Aorta (tissue), 5 donors: ENCODE results near the gene HGS. TPM values are rescaled to one million over a fixed set of nuclear protein-coding genes. Genes with fewer than 3 reads are reported as not detected.

Experiments
- ATAC-seq: fragments of 200-7000 bp; cut with Tn5 transposase; one replicate; pipeline ENCODE4 v1.9.1; 2022; ENCODE audit warnings: moderate library complexity; ENCODE audit not compliant: low FRiP score
- DNase-seq, 2 donors: peaks; one replicate each; pipeline ENCODE4 v3.0.0-alpha.2; 2020
- H3K27ac ChIP-seq, 2 donors: one replicate each; pipeline ENCODE4 v1.5.1; 2013; ENCODE audit warnings: low read length in 2 of 2, mild to moderate bottlenecking in 2 of 2, moderate library complexity in 2 of 2, control low read depth in 1 of 2, inconsistent platforms in 1 of 2, low read depth in 1 of 2
- H3K27me3 ChIP-seq, 2 donors: one replicate each; pipeline ENCODE4 v1.6.1; 2013; ENCODE audit warnings: control low read depth in 1 of 2, low read length in 1 of 2, mild to moderate bottlenecking in 1 of 2, moderate library complexity in 1 of 2; ENCODE audit not compliant: insufficient read depth in 2 of 2, control insufficient read depth in 1 of 2
- H3K36me3 ChIP-seq, 2 donors: one replicate each; pipeline ENCODE4 v1.6.1; 2013; ENCODE audit warnings: control low read depth in 1 of 2, low read length in 1 of 2, mild to moderate bottlenecking in 1 of 2; ENCODE audit not compliant: insufficient read depth in 2 of 2, control insufficient read depth in 1 of 2
- H3K4me1 ChIP-seq, 2 donors: one replicate each; pipeline ENCODE4 v1.6.1; 2013; ENCODE audit warnings: low read length in 2 of 2, control low read depth in 1 of 2, mild to moderate bottlenecking in 1 of 2, moderate library complexity in 1 of 2; ENCODE audit not compliant: insufficient read depth in 2 of 2, control insufficient read depth in 1 of 2
- H3K4me3 ChIP-seq, 2 donors: one replicate each; pipeline ENCODE4 v1.5.1; 2013; ENCODE audit warnings: low read length in 2 of 2, control low read depth in 1 of 2, mild to moderate bottlenecking in 1 of 2
- H3K9me3 ChIP-seq: one replicate; pipeline ENCODE4 v1.6.1; 2013; ENCODE audit warnings: mild to moderate bottlenecking, low read length; ENCODE audit not compliant: control insufficient read depth
- WGBS, 2 donors: extraction: QIAGEN DNeasy Blood & Tissue Kit; methylation state at CpG; one replicate each; pipeline ENCODE4 v1.1.7; 2013; 5-methylcytosine and 5-hydroxymethylcytosine counted together
- intact Hi-C, 2 donors: fragments of 100-400 bp; cut with DNase I; formaldehyde crosslinking; loops; one replicate each; pipeline versions ENCODE4 v1.14.2 to v1.15.0; 2022
- polyA plus RNA-seq, 2 donors: library from polyadenylated mRNA; stranded (reverse); fragments of 200-250 nt; gene quantifications; one replicate each; pipeline ENCODE4 v1.2.3, GENCODE V29; 2013
- total RNA-seq, 2 donors: library from RNA; stranded (reverse); fragmentation: NEBNext Ultra II Directional; extraction: Animal tissue kit (Norgen Biotek cat#: 25700); gene quantifications; one replicate each; pipeline ENCODE4 v1.2.1, GENCODE V29; 2021
- donor health status: healthy with polysubstance abuse.
- donor health status: Bipolar disorder and iron deficiency.
- donor health status: DM: no; HTN: no; CAD: no.
- donor health status: DM: no; HTN: no; CAD: no.
- donor health status: DM: yes; HTN: yes; CAD: no.

The HGS gene
- total and polyA plus RNA-seq, 4 donors = 49.1 to 277 (median 88.4) TPM

DNA sequence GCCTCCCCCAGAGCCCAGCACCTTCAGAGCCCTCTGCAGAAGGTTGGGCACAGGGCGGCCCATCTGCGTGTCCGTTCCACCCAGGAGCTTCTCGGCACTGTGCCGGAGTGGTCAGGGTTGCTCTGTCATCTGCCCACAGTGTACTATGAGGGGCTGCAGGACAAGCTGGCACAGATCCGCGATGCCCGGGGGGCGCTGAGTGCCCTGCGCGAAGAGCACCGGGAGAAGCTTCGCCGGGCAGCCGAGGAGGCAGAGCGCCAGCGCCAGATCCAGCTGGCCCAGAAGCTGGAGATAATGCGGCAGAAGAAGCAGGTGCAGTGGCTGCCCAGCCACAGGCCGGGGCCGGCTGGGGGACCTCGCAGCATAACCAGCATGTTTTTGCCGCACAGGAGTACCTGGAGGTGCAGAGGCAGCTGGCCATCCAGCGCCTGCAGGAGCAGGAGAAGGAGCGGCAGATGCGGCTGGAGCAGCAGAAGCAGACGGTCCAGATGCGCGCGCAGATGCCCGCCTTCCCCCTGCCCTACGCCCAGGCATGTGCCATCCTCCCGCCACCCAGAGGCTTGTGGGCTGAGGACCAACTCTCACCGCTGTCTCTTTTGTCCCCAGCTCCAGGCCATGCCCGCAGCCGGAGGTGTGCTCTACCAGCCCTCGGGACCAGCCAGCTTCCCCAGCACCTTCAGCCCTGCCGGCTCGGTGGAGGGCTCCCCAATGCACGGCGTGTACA is 12.6 kb downstream of the HGS start:
- Histone ChIP-seq H3K4me1 (no peaks in the 10 kb centered on the region), H3K27me3 (no peaks in the 10 kb centered on the region), H3K9me3 (no peaks in the 10 kb centered on the region), H3K36me3 (peaks cover 5% of the 10 kb centered on the region in 2 donors), H3K27ac (no peak overlapping the region), H3K4me3 (no peak overlapping the region)
- WGBS, 2 donors = 93 to 94% methylated on average over 40 of the region's 40 CpGs
- ATAC-seq (no peak), DNase-seq (no peak)
- intact Hi-C loops = no loop called here

DNA sequence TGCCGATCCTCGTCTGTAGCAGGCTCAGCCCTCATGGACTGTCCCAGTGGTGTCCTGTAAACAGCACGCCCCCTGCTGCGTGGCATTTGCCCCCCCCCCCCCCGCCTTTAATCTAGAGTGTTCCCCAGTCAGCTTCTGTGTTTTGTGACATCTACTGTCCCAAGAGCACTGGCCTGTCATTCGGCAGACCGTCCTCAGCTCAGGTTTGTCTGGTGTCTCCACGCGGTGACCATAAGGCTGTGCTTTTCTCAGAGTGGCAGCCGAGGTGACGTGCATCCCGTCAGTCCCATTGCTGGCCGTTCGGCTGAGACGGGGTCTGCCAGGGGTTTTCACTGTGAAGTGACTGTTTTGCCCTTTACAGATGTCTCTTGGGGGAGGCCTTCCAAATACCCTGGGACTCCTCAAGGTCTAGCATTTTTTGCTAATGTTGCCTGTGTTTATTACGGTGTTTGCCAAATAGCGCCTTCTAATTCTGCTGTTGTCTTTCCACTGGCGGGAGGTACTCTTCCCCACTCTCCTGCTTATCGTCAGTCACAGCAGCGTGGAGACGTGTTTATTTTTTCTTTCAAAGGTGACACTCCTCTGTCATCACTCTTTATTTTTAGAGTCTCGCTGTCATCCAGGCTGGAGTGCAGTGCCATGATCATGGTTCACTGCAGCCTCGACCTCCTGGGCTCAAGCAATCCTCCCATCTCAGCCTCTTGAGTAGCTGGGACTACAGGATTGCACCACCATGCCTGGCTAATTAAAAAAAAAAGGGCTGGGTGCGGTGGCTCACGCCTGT is 13.6 kb downstream of the HGS start:
- Histone ChIP-seq H3K4me3 (no peak overlapping the region), H3K36me3 (peaks cover 5% of the 10 kb centered on the region in 2 donors), H3K27ac (no peak overlapping the region), H3K27me3 (no peaks in the 10 kb centered on the region), H3K9me3 (no peaks in the 10 kb centered on the region), H3K4me1 (no peaks in the 10 kb centered on the region)
- 79 to 80% methylated on average over 25 of the region's 25 CpGs for whole genome bisulfite sequencing, 2 donors
- DNase-seq (no peak), ATAC-seq (no peak)
- intact Hi-C loops = no loop called here

DNA sequence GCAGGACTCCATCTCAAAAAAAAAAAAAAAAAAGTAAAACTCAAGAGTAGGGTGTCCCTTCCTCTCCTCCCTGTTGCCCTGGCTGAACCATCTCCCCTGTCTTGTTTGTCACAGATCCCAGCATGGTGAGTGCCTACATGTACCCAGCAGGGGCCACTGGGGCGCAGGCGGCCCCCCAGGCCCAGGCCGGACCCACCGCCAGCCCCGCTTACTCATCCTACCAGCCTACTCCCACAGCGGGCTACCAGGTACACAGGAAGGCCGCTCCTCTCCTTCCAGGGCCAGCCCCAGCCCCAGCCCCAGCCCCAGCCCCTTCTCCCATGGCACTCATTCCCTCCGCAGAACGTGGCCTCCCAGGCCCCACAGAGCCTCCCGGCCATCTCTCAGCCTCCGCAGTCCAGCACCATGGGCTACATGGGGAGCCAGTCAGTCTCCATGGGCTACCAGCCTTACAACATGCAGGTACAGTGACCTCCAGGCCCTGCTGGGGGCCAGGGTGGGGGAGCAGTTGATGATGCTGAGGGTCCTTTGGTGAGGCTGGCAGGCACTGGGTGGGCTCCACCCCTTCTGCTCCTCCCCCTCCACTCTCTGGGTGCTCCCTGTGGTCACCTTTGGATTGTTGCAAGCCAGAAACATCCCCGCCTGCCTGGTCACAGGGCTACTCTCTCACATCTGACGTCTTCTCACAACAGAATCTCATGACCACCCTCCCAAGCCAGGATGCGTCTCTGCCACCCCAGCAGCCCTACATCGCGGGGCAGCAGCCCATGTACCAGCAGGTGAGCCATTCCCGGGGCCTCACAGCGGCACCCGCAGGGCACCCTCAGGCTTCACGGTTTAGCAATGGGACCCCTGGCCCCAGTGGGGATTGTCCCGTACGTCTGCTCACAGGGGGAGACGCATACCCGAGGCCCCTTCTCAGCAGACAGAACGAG is 16.8 kb downstream of the HGS start:
- intact Hi-C loops = no loop called here
- ATAC-seq (no peak), DNase-seq (no peak)
- no peaks in the 10 kb centered on the region for H3K9me3 ChIP-seq
- no peaks in the 10 kb centered on the region for H3K4me1 ChIP-seq
- no peaks in the 10 kb centered on the region for H3K27me3 ChIP-seq
- no peaks in the 10 kb centered on the region for H3K36me3 ChIP-seq
- H3K27ac ChIP-seq = no peak overlapping the region
- 85% methylated on average over 25 of the region's 25 CpGs for WGBS, 2 donors
- no peak overlapping the region for H3K4me3 ChIP-seq

DNA sequence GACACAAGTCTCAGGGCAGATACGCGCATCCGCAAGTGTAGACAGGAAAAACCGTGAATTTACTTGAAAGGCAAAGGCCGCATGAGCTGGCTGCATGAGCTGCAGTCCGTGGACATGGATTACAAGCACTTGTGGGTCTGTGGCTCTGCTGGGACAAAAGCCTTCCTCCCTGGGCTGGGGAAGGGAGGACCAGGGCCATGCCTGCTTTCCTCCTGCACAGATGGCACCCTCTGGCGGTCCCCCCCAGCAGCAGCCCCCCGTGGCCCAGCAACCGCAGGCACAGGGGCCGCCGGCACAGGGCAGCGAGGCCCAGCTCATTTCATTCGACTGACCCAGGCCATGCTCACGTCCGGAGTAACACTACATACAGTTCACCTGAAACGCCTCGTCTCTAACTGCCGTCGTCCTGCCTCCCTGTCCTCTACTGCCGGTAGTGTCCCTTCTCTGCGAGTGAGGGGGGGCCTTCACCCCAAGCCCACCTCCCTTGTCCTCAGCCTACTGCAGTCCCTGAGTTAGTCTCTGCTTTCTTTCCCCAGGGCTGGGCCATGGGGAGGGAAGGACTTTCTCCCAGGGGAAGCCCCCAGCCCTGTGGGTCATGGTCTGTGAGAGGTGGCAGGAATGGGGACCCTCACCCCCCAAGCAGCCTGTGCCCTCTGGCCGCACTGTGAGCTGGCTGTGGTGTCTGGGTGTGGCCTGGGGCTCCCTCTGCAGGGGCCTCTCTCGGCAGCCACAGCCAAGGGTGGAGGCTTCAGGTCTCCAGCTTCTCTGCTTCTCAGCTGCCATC is 17.7 kb downstream of the HGS start:
- Histone ChIP-seq H3K9me3 (no peaks in the 10 kb centered on the region), H3K27ac (no peak overlapping the region), H3K36me3 (no peaks in the 10 kb centered on the region), H3K4me1 (no peaks in the 10 kb centered on the region), H3K27me3 (no peaks in the 10 kb centered on the region), H3K4me3 (no peak overlapping the region)
- WGBS, 2 donors = 71 to 75% methylated on average over 23 of the region's 23 CpGs
- intact Hi-C loops = loop anchor here in 1 of 2 donors (2.0 kb wide), 1 partner anchor 35 kb away; the partner anchor contains the start of genes CCDC137 and OXLD1
- no peak for DNase-seq
- no peak for ATAC-seq

DNA sequence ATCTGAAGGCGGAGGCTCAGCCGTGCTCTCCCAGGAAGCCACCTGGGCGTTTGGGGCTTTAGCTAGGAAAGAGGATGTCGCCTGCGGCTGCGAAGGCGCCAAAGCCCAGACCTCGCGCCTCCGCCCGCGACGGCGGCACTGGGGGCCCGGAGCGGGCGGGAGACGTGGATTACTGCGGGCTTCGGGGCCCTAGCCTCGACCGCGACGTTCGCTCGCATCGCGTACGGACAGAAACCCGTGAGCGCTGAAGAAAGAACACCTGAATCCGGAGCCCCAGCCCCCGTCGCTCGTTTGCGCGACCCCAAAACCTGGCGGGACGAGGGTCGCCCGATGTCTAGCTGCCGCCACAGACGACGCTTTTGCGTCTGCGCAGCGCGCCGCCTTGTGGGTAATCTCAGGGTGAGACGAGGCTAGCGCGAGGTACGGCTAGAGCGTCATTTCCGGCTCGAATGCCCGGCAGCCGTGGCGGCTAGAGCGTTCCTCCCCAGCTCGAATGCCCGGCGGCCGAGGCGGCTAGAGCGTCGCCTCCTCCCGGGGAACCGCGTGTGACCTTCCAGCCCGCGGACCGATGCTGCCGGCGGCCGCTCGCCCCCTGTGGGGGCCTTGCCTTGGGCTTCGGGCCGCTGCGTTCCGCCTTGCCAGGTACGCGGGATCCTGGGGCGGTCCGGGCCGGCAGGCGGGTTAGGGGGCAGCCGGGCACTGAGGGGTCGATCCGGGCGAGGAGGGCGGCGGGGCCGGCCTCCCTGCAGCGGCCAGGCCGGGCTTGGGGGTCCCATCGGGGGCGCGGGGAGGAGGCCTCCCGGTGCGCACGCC is 19.3 kb downstream of the HGS start, which contains the start of gene MRPL12:
Gene MRPL12 (plus strand): TSS at position 434 of the 813 bp plus-strand sequence. CDS start 135 bp downstream, at position 569.
- Histone ChIP-seq H3K27me3 (no peaks in the 10 kb centered on the region), H3K4me3 (peak within 1 kb of the TSS; percentile 74 to 81), H3K36me3 (no peaks in the 10 kb centered on the region), H3K4me1 (no peaks in the 10 kb centered on the region), H3K27ac (peak within 1 kb of the TSS; percentile 71 to 87), H3K9me3 (no peaks in the 10 kb centered on the region)
- 0 to 1% methylated on average over 94 to 102 of the region's 102 CpGs for WGBS, 2 donors
- DNase-seq = peak; percentile 96 to 98
- peak; percentile 95 for ATAC-seq
- intact Hi-C loops = loop anchor here in 1 of 2 donors (2.0 kb wide), 1 partner anchor 36 kb away; the partner anchor contains the start of genes CCDC137 and OXLD1

- WGBS, 2 donors = 31% methylated on average over 26 to 27 of the region's 27 CpGs
- intact Hi-C loops = loop anchor here in 1 of 2 donors (2.0 kb wide), 1 partner anchor 37 kb away; the partner anchor contains the start of genes CCDC137 and OXLD1
- Histone ChIP-seq H3K36me3 (no peaks in the 10 kb centered on the region), H3K27ac (no peak overlapping the region), H3K9me3 (no peaks in the 10 kb centered on the region), H3K27me3 (no peaks in the 10 kb centered on the region), H3K4me1 (no peaks in the 10 kb centered on the region), H3K4me3 (peak overlapping the region; percentile 52 to 81)
- no peak for ATAC-seq
- no peak for DNase-seq
Measured at GRCh38 chr17:81703747-81704654, 20.2 kb downstream of the HGS start.
